Transverse colon (tissue), 4 donors: Measurements from ENCODE around the gene FAR2.

Experiments used
- POLR2A ChIP-seq: fragments of 450-650 bp; IDR thresholded peaks from one replicate; pipeline ENCODE4 v1.6.1; 2016; ENCODE audit warnings: antibody characterized with exemption, mild to moderate bottlenecking, moderate library complexity
- POLR2AphosphoS5 ChIP-seq, 3 donors: sonication (generic); formaldehyde crosslinking; IDR thresholded peaks; one replicate each; pipeline ENCODE4 v1.6.1; 2016; ENCODE audit warnings: antibody characterized with exemption in 3 of 3
- TF ChIP-seq, protein P1 (sequence below), 5 experiments: fragments of 200-600 bp in 3 of 5; fragments of 450-650 bp in 2 of 5; sonication (generic) in 3 of 5; IDR thresholded peaks; 1 replicate in 2 of 5; 2 replicates in 3 of 5; pipeline ENCODE4 v1.5.1; 2016 to 2017; ENCODE audit warnings: antibody characterized with exemption in 5 of 5, inconsistent platforms in 3 of 5, mild to moderate bottlenecking in 2 of 5, moderate library complexity in 1 of 5

DNA sequence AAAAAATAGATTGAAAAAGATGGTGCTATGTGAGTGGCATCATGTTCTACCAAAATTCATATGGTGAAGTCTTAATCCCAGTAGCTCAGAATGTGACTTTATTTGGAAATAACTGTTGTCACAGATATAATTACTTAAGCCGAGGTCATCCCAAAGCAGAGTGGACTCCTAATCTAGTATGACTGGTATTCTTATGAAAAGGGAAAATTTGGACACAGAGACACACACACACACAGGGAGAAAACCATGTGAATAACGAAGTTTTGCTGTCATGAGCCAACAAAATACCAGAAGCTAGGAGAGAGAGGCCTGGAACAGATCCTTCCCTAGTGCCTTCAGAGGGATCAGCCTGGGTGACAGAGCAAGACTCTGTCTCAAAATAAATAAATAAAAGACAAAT, 62.6 kb downstream of the FAR2 start:
- TF ChIP-seq, protein P1, sequence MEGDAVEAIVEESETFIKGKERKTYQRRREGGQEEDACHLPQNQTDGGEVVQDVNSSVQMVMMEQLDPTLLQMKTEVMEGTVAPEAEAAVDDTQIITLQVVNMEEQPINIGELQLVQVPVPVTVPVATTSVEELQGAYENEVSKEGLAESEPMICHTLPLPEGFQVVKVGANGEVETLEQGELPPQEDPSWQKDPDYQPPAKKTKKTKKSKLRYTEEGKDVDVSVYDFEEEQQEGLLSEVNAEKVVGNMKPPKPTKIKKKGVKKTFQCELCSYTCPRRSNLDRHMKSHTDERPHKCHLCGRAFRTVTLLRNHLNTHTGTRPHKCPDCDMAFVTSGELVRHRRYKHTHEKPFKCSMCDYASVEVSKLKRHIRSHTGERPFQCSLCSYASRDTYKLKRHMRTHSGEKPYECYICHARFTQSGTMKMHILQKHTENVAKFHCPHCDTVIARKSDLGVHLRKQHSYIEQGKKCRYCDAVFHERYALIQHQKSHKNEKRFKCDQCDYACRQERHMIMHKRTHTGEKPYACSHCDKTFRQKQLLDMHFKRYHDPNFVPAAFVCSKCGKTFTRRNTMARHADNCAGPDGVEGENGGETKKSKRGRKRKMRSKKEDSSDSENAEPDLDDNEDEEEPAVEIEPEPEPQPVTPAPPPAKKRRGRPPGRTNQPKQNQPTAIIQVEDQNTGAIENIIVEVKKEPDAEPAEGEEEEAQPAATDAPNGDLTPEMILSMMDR (IDR thresholded peaks at IDR 0.05), result no peak
- TF ChIP-seq POLR2A (no peak), POLR2AphosphoS5 (IDR thresholded peaks at IDR 0.05) (no peak)
